Measurements from ENCODE around the gene PLCL2. TPM values are rescaled to one million over a fixed set of nuclear protein-coding genes. Genes with fewer than 3 reads are reported as not detected.

The PLCL2 gene
- total RNA-seq, 4 donors from 2014 or later = 4.1 to 9.1 (median 6.7) TPM

DNA sequence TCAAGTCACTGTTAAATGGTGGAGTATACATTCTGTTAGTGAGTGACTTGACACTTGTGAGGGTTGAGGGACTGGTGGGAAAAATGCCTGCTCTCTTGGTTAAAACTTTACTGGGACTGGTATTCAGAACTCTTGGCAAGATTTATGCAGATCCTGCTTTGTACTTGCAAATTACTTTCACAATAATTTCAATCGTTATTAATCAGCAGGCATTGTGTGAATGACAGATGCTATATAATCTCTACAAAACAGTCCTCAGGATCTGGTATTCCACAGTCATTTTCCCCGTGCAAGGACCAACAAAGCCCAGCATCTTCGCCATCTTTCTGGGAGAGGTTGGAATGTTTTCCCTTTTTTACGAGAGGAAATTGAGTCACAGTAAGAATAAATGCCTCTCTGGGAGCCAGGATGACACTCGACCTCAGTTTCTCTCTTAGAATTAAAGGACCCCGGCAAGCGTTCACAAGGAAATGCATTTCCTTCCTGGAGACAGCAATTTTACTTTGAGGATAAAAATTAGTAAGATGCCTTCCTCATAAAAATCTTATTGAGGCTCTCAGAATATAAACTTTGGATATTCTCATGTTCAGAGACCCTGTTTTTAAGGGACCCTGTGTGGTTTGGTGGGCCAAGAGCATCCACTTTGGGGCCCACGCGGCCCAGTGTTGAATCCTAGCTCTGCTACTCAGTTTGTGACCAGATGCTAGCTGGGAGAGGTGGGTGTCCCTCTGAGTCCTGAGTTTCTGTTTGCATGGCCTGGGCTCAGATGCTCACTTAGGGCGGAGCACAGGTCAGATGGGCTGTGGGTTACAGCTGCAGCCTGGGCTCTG, 45.3 kb upstream of the PLCL2 start:
- intact Hi-C loops (cut with DNase I) = no loop called here
- H3K27me3 ChIP-seq = no peaks in the 10 kb centered on the region
- WGBS = 89% methylated on average over 10 of the region's 10 CpGs
- TF ChIP-seq, protein P1, sequence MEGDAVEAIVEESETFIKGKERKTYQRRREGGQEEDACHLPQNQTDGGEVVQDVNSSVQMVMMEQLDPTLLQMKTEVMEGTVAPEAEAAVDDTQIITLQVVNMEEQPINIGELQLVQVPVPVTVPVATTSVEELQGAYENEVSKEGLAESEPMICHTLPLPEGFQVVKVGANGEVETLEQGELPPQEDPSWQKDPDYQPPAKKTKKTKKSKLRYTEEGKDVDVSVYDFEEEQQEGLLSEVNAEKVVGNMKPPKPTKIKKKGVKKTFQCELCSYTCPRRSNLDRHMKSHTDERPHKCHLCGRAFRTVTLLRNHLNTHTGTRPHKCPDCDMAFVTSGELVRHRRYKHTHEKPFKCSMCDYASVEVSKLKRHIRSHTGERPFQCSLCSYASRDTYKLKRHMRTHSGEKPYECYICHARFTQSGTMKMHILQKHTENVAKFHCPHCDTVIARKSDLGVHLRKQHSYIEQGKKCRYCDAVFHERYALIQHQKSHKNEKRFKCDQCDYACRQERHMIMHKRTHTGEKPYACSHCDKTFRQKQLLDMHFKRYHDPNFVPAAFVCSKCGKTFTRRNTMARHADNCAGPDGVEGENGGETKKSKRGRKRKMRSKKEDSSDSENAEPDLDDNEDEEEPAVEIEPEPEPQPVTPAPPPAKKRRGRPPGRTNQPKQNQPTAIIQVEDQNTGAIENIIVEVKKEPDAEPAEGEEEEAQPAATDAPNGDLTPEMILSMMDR (IDR thresholded peaks at IDR 0.05) = no peak
- TF ChIP-seq EP300 (IDR thresholded peaks at IDR 0.05) (no peak), POLR2A (IDR thresholded peaks at IDR 0.05; ENCODE audit: low read depth) (no peak), POLR2AphosphoS5 (IDR thresholded peaks at IDR 0.05) (no peak)
- H3K27ac ChIP-seq (replicated peaks in 1 of 4) = no peak overlapping the region
- no peaks in the 10 kb centered on the region for H3K36me3 ChIP-seq
- no peak overlapping the region for H3K4me3 ChIP-seq
- DNase-seq (ENCODE audit: extremely low spot score) = no peak
- H3K4me1 ChIP-seq = peaks cover 0 to 13% (median 7%) of the 10 kb centered on the region in 4 donors
- no peaks in the 10 kb centered on the region for H3K9me3 ChIP-seq

DNA sequence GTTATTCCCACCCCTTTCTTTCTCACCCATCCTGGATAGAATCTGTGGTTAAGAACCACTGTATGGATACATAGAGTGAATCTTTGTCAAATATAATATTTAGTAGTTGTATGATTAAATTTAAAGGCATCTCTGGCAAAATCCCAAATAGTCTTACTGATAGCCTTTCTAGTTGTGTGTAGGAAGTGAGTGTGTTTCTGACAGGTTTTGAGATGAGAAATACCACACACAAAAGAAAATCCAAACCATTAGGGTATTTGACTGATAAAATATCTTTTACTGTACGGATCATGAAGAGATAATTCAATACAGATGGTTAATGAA, 44.7 kb upstream of the PLCL2 start:
- no peaks in the 10 kb centered on the region for H3K27me3 ChIP-seq
- no peak overlapping the region for H3K27ac ChIP-seq (replicated peaks in 1 of 4)
- intact Hi-C loops (cut with DNase I) = no loop called here
- no peaks in the 10 kb centered on the region for H3K9me3 ChIP-seq
- DNase-seq (ENCODE audit: extremely low spot score) = no peak
- TF ChIP-seq EP300 (IDR thresholded peaks at IDR 0.05) (no peak), POLR2A (IDR thresholded peaks at IDR 0.05; ENCODE audit: low read depth) (no peak), POLR2AphosphoS5 (IDR thresholded peaks at IDR 0.05) (no peak)
- TF ChIP-seq, protein P1 (IDR thresholded peaks at IDR 0.05) = no peak
- 75% methylated on average over 1 of the region's 1 CpG for WGBS
- no peaks in the 10 kb centered on the region for H3K36me3 ChIP-seq
- H3K4me3 ChIP-seq = no peak overlapping the region
- peaks cover 0 to 11% (median 7%) of the 10 kb centered on the region in 4 donors for H3K4me1 ChIP-seq

DNA sequence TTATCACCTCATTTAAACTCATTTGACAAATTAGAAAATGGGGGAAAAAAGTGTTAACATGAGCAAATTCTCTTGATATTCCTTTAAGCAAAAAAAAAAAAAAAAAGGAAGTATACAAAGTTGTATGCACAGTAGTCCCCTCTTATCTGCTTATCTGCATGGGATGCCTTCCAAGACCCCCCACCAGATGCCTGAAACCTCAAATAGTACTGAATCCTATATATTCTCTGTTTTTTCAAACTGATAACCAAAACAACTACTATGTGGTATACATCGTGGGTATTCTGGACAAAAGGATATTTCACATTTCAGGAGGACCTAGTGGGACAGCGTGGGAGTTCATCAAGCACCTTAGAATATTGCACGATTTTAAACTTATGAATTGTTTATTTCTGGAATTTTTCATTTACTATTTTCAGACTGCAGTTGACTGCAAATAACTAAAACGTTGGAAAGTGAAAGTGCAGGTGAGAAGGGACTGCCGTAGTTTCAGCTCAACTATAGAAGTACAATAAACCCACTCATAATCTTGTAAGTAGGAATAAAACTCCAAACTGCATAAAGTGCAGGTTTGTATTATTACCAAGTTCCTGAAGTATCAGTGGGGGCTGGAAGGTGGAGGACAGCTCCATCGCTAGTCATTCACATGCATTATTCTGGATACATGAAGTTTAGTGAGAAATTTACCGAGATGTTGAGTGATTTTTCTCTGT, 43.6 kb upstream of the PLCL2 start:
- 69% methylated on average over 7 of the region's 7 CpGs for WGBS
- Histone ChIP-seq H3K9me3 (no peaks in the 10 kb centered on the region), H3K4me3 (no peak overlapping the region), H3K27ac (replicated peaks in 1 of 4) (no peak overlapping the region), H3K4me1 (peaks cover 0 to 11% (median 5%) of the 10 kb centered on the region in 4 donors), H3K27me3 (no peaks in the 10 kb centered on the region), H3K36me3 (no peaks in the 10 kb centered on the region)
- intact Hi-C loops (cut with DNase I) = no loop called here
- DNase-seq (ENCODE audit: extremely low spot score) = no peak
- TF ChIP-seq POLR2A (IDR thresholded peaks at IDR 0.05; ENCODE audit: low read depth) (no peak), EP300 (IDR thresholded peaks at IDR 0.05) (no peak), POLR2AphosphoS5 (IDR thresholded peaks at IDR 0.05) (no peak)
- TF ChIP-seq, protein P1 (IDR thresholded peaks at IDR 0.05) = no peak

DNA sequence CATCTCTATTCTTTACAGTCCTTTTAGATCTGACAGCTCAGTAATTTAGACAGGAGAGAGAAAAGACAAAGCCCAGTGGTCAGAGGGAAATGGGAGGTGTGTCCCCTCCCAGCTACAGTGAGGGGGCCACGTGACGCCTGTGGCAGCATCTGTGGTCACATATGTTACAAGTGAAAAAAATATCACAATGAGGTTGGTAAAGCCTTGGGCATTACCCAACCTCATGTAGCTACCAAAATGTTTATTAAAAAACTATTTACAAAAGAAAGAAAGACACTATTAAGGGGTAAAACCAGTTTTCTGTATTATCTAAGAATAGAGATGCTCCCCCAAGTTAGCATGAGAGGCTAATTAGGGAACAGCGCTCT, 42.9 kb upstream of the PLCL2 start:
- H3K27ac ChIP-seq (replicated peaks in 1 of 4) = peak overlapping the region in 2 of 4 donors; percentile 10 to 46
- H3K4me3 ChIP-seq = no peak overlapping the region
- no peak for DNase-seq (ENCODE audit: extremely low spot score)
- intact Hi-C loops (cut with DNase I) = no loop called here
- no peaks in the 10 kb centered on the region for H3K36me3 ChIP-seq
- no peaks in the 10 kb centered on the region for H3K27me3 ChIP-seq
- TF ChIP-seq POLR2AphosphoS5 (IDR thresholded peaks at IDR 0.05) (no peak), POLR2A (IDR thresholded peaks at IDR 0.05; ENCODE audit: low read depth) (no peak), EP300 (IDR thresholded peaks at IDR 0.05) (no peak)
- TF ChIP-seq, protein P1 (IDR thresholded peaks at IDR 0.05) = no peak
- peaks cover 0 to 11% (median 5%) of the 10 kb centered on the region in 4 donors for H3K4me1 ChIP-seq
- H3K9me3 ChIP-seq = no peaks in the 10 kb centered on the region
- 76% methylated on average over 3 of the region's 3 CpGs for WGBS

Measured in esophagus muscularis mucosa (tissue), 4 donors.